GM23248 (cell line): ENCODE measurements around the gene KDF1. TPM values are rescaled to one million over a fixed set of nuclear protein-coding genes. Genes with fewer than 3 reads are reported as not detected.
A peak's percentile ranks its signal among the peaks of the same experiment; 100 is the strongest.

ENCODE experiments used
- DNase-seq: peaks from one replicate; pipeline ENCODE4 v3.0.0-alpha.2; 2015
- H2AFZ ChIP-seq: fragments of 200-600 bp; sonication (generic); 2 replicates; pipeline ENCODE4 v1.6.1; 2016; ENCODE audit warnings: antibody characterized with exemption
- H3F3A ChIP-seq: fragments of 200-600 bp; sonication (generic); 2 replicates; pipeline ENCODE4 v1.6.1; 2016; ENCODE audit warnings: mild to moderate bottlenecking, antibody characterized with exemption, mixed run types; ENCODE audit not compliant: insufficient read depth
- H3K27ac ChIP-seq: fragments of 200-600 bp; sonication (generic); 2 replicates; pipeline ENCODE4 v1.5.1; 2016; ENCODE audit warnings: mild to moderate bottlenecking
- H3K27me3 ChIP-seq: fragments of 200-600 bp; sonication (generic); replicated peaks from 2 replicates; pipeline ENCODE4 v1.6.1; 2016; ENCODE audit warnings: mild to moderate bottlenecking; ENCODE audit not compliant: insufficient read depth
- H3K36me3 ChIP-seq: fragments of 200-600 bp; sonication (generic); 2 replicates; pipeline ENCODE4 v1.6.1; 2016; ENCODE audit warnings: low read depth, mild to moderate bottlenecking
- H3K4me1 ChIP-seq: fragments of 200-600 bp; sonication (generic); 2 replicates; pipeline ENCODE4 v1.6.1; 2016; ENCODE audit warnings: mild to moderate bottlenecking; ENCODE audit not compliant: insufficient read depth
- H3K4me2 ChIP-seq: fragments of 200-600 bp; sonication (generic); one replicate; pipeline ENCODE4 v1.6.1; 2016; ENCODE audit warnings: mild to moderate bottlenecking; ENCODE audit not compliant: unreplicated experiment
- H3K4me3 ChIP-seq: fragments of 200-600 bp; sonication (generic); 2 replicates; pipeline ENCODE4 v1.5.1; 2016; ENCODE audit warnings: mild to moderate bottlenecking
- H3K79me2 ChIP-seq: fragments of 200-600 bp; sonication (generic); 2 replicates; pipeline ENCODE4 v1.6.1; 2016; ENCODE audit warnings: mild to moderate bottlenecking; ENCODE audit not compliant: insufficient read depth
- H3K9ac ChIP-seq: fragments of 200-600 bp; sonication (generic); 2 replicates; pipeline ENCODE4 v1.6.1; 2016; ENCODE audit warnings: mild to moderate bottlenecking
- H3K9me2 ChIP-seq: fragments of 200-600 bp; sonication (generic); 2 replicates; pipeline ENCODE4 v1.6.1; 2016; ENCODE audit warnings: mixed run types, mild to moderate bottlenecking, moderate library complexity; ENCODE audit not compliant: insufficient read depth
- H3K9me3 ChIP-seq: fragments of 200-600 bp; sonication (generic); one replicate; pipeline ENCODE4 v1.6.1; 2017; ENCODE audit warnings: low read depth
- H4K20me1 ChIP-seq: fragments of 200-600 bp; sonication (generic); 2 replicates; pipeline ENCODE4 v1.6.0; 2016; ENCODE audit not compliant: insufficient read depth
- EZH2 ChIP-seq: fragments of 200-600 bp; sonication (generic); IDR thresholded peaks from 2 replicates; pipeline ENCODE4 v1.6.1; 2018; ENCODE audit warnings: antibody characterized with exemption, mild to moderate bottlenecking; ENCODE audit not compliant: insufficient read depth, poor library complexity, severe bottlenecking
- EZH2phosphoT487 ChIP-seq: fragments of 200-600 bp; sonication (generic); IDR thresholded peaks from 2 replicates; pipeline ENCODE4 v1.6.1; 2018; ENCODE audit warnings: antibody characterized with exemption, moderate library complexity, mild to moderate bottlenecking, low read depth; ENCODE audit not compliant: insufficient read depth
- WGBS, 2 experiments: methylation state at CpG; one replicate each; pipeline ENCODE4 v1.1.6; 2015 to 2017; ENCODE audit warnings: low lambda C conversion rate in 2 of 2, low coverage in 1 of 2; ENCODE audit errors: missing lambda C conversion rate in 2 of 2; 5-methylcytosine and 5-hydroxymethylcytosine counted together
- in situ Hi-C: fragments of 300-500 bp; cut with MboI; formaldehyde crosslinking; loops from 2 replicates; pipeline ENCODE4 v1.15.0; 2020
- polyA plus RNA-seq: library from polyadenylated mRNA; unstranded; fragments of >200 nt; fragmentation: Nextera tagmentation; extraction: Ambion mirVana; gene quantifications from 2 replicates; pipeline ENCODE4 v1.2.1, GENCODE V29; 2016
- total RNA-seq: library from RNA; depleted of rRNA; stranded (reverse); fragments of >200 nt; shearing (Covaris generic); gene quantifications from 2 replicates; pipeline ENCODE4 v1.2.3, GENCODE V29; 2014

The KDF1 gene
- total and polyA plus RNA-seq, 2 experiments from 2014 or later, result not detected

DNA sequence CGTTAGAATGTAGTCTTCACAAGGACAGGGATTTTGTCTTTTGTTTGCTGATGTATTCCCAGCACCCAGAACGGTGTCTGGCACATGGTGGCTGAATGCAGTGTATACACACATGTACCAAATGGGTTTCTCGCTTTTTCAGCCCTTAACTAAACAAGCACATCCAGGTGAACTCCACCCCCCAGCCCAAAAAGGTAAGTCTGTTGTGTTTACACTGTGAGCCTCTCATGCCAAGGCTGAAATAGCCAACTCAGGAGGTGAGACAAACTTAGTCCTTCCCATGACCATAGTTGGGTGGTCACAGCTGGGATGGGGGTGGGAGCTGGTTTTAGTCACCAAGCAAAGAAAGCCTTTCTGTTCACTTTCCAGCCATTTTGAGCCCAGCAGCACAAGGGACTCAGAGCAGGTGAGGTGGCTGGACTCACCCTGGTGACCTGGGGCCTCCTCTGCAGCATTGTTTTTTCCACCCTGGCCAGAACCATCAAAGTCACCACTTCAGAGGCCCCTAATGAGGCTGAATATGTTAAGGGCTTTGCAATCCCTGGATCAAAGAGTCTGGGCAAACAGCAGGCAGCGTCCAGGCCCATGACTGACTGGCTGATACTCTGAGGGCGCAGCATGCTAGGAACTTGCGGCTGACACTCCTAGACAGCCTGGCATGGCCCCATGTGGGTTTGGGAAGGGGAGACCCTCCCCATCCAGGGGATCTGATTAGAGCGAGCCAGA lies 43.6 kb upstream of the KDF1 start:
- Histone ChIP-seq H3K79me2 (no peaks in the 10 kb centered on the region), H4K20me1 (no peaks in the 10 kb centered on the region), H3K9ac (no peak overlapping the region), H3K4me2 (no peak overlapping the region), H3F3A (peaks cover 72% of the 10 kb centered on the region), H3K27ac (no peak overlapping the region), H3K36me3 (peaks cover 9% of the 10 kb centered on the region), H3K27me3 (no peaks in the 10 kb centered on the region), H3K9me2 (no peaks in the 10 kb centered on the region), H3K4me1 (peaks cover 23% of the 10 kb centered on the region), H3K4me3 (no peak overlapping the region), H2AFZ (no peak overlapping the region), H3K9me3 (no peaks in the 10 kb centered on the region)
- no peak for DNase-seq
- in situ Hi-C loops, result no loop called here
- TF ChIP-seq EZH2, result no peak
- no peak for TF ChIP-seq EZH2phosphoT487
- 88 to 89% methylated on average over 7 of the region's 7 CpGs for WGBS, 2 experiments

- Histone ChIP-seq H3K9ac (no peak overlapping the region), H3K4me1 (peaks cover 44% of the 10 kb centered on the region), H3K79me2 (peaks cover 11% of the 10 kb centered on the region), H3K27me3 (no peaks in the 10 kb centered on the region), H3F3A (peaks cover 76% of the 10 kb centered on the region), H2AFZ (no peak overlapping the region), H3K9me3 (no peaks in the 10 kb centered on the region), H3K27ac (peak overlapping the region; percentile 91), H3K9me2 (no peaks in the 10 kb centered on the region), H3K4me2 (no peak overlapping the region), H3K36me3 (peaks cover 9% of the 10 kb centered on the region), H4K20me1 (no peaks in the 10 kb centered on the region), H3K4me3 (no peak overlapping the region)
- in situ Hi-C loops, result no loop called here
- TF ChIP-seq EZH2phosphoT487 (no peak), EZH2 (no peak)
- 69 to 70% methylated on average over 13 of the region's 13 CpGs for WGBS, 2 experiments
- peak; percentile 69 for DNase-seq
Measured at GRCh38 chr1:27001570-27002360, 41.5 kb upstream of the KDF1 start.

GRCh38 chr1:27000817-27001460 lies 40.7 kb upstream of the KDF1 start:
- no peaks in the 10 kb centered on the region for H3K27me3 ChIP-seq

DNA sequence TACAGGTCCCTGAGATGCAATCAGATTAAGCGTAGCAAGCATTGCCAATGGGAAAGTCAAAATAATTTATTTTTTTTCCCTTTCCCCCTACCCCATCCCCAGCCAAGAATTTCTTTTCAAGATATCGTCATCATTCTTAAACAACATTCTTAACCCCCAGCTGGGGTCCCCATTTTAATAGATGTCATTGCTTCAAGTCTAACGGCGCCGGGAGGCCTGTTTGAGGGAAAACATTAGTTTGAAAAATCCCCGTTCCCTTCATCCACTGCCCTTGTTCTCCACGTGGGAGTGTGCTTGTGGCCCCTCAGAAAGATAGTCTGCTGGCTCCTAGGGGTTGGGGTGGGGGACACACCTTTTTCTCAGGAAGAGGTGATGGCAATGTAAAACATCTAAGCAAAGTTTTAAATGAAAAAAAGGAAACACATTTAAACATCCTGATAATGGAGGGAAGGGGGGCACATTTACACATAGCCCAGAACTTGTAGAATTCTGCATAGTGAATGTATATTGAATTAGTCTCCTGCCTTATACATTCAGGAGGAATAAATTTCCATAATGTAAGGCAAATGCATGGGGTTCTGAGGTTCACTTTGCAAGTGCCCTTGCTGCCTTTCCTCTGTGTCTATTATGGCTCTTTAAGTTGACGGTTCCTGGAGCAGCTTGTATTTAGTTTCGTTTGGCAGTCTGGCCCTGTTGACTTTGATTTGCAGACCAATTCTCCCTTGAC lies 40.0 kb upstream of the KDF1 start:
- peak overlapping the region; percentile 91 for H3K27ac ChIP-seq
- no peak for DNase-seq
- WGBS, 2 experiments, result 86 to 90% methylated on average over 9 of the region's 9 CpGs
- H3K36me3 ChIP-seq, result peaks cover 15% of the 10 kb centered on the region
- in situ Hi-C loops, result no loop called here
- H2AFZ ChIP-seq, result no peak overlapping the region
- H3K79me2 ChIP-seq, result peaks cover 27% of the 10 kb centered on the region
- H3K27me3 ChIP-seq, result no peaks in the 10 kb centered on the region
- no peaks in the 10 kb centered on the region for H3K9me2 ChIP-seq
- no peak for TF ChIP-seq EZH2
- H3K4me1 ChIP-seq, result peaks cover 60% of the 10 kb centered on the region
- H3F3A ChIP-seq, result peaks cover 91% of the 10 kb centered on the region
- no peak overlapping the region for H3K4me3 ChIP-seq
- no peaks in the 10 kb centered on the region for H3K9me3 ChIP-seq
- no peaks in the 10 kb centered on the region; the same call in 1 of the 2 replicates for H4K20me1 ChIP-seq
- peak overlapping the region; percentile 57 for H3K9ac ChIP-seq
- H3K4me2 ChIP-seq, result peak overlapping the region; percentile 65

More at GRCh38 chr1:27000817-27001460, 40.7 kb upstream of the KDF1 start:
- no peak overlapping the region for H3K4me3 ChIP-seq
- WGBS, 2 experiments, result 72 to 81% methylated on average over 8 of the region's 8 CpGs
- H4K20me1 ChIP-seq, result no peaks in the 10 kb centered on the region; the same call in 1 of the 2 replicates
- H3K9me2 ChIP-seq, result no peaks in the 10 kb centered on the region
- no peak overlapping the region for H3K9ac ChIP-seq
- H3F3A ChIP-seq, result peaks cover 84% of the 10 kb centered on the region
- H3K4me2 ChIP-seq, result no peak overlapping the region
- H3K27ac ChIP-seq, result peak overlapping the region; percentile 91
- DNase-seq, result peak; percentile 48
- H3K36me3 ChIP-seq, result peaks cover 9% of the 10 kb centered on the region
- in situ Hi-C loops, result no loop called here
- H3K79me2 ChIP-seq, result peaks cover 20% of the 10 kb centered on the region
- no peaks in the 10 kb centered on the region for H3K9me3 ChIP-seq
- peaks cover 53% of the 10 kb centered on the region for H3K4me1 ChIP-seq
- TF ChIP-seq EZH2 (no peak), EZH2phosphoT487 (no peak)
- no peak overlapping the region for H2AFZ ChIP-seq
